SK-N-SH treated with all-trans-retinoic acid at 6 μM for 48 hours (cell line): ENCODE measurements around the gene TESMIN.

Source experiments
- ATAC-seq: fragments of 200-7000 bp; cut with Tn5 transposase; 3 replicates; pipeline ENCODE4 v1.9.1; 2020; ENCODE audit warnings: mild to moderate bottlenecking, moderate library complexity
- ARNTL ChIP-seq: fragments of 450-650 bp; formaldehyde crosslinking; IDR thresholded peaks from 2 replicates; pipeline ENCODE4 v1.5.0; 2020; ENCODE audit warnings: low read depth, mild to moderate bottlenecking, moderate library complexity, borderline replicate concordance
- BACH2 ChIP-seq: fragments of 250-450 bp; sonication (Bioruptor Pico); IDR thresholded peaks from 2 replicates; pipeline ENCODE4 v1.9.0; 2021; ENCODE audit warnings: mild to moderate bottlenecking, borderline replicate concordance
- CREB5 ChIP-seq: fragments of 250-450 bp; sonication (Bioruptor Pico); IDR thresholded peaks from 2 replicates; pipeline ENCODE4 v1.5.1; 2020; ENCODE audit warnings: low read depth, mild to moderate bottlenecking, moderate library complexity
- CSDC2 ChIP-seq: fragments of 250-450 bp; sonication (Bioruptor Pico); IDR thresholded peaks from 2 replicates; pipeline ENCODE4 v1.5.0; 2020; ENCODE audit warnings: mild to moderate bottlenecking, moderate library complexity
- CSRNP3 ChIP-seq: fragments of 250-450 bp; sonication (Bioruptor Pico); IDR thresholded peaks from 2 replicates; pipeline ENCODE4 v1.5.1; 2021; ENCODE audit warnings: mild to moderate bottlenecking, moderate library complexity
- ESRRG ChIP-seq: fragments of 250-450 bp; sonication (Bioruptor Pico); IDR thresholded peaks from 2 replicates; pipeline ENCODE4 v1.6.1; 2021; ENCODE audit warnings: mild to moderate bottlenecking
- GLIS3 ChIP-seq: fragments of 250-450 bp; sonication (Bioruptor Pico); IDR thresholded peaks from 2 replicates; pipeline ENCODE4 v1.5.0; 2020; ENCODE audit warnings: mild to moderate bottlenecking, moderate library complexity
- ISL1 ChIP-seq: fragments of 250-450 bp; sonication (Bioruptor Pico); IDR thresholded peaks from 2 replicates; pipeline ENCODE4 v2.1.2; 2022; ENCODE audit warnings: mild to moderate bottlenecking, moderate library complexity
- OSR1 ChIP-seq: fragments of 250-450 bp; sonication (Bioruptor Pico); IDR thresholded peaks from 2 replicates; pipeline ENCODE4 v1.8.0; 2022; ENCODE audit warnings: moderate library complexity, mild to moderate bottlenecking, inconsistent platforms
- POU6F1 ChIP-seq: fragments of 250-450 bp; sonication (Bioruptor Pico); IDR thresholded peaks from 2 replicates; pipeline ENCODE4 v1.8.0; 2021; ENCODE audit warnings: low read depth, mild to moderate bottlenecking, moderate library complexity, borderline replicate concordance
- PPARA ChIP-seq: fragments of 250-450 bp; sonication (Bioruptor Pico); IDR thresholded peaks from 2 replicates; pipeline ENCODE4 v1.5.0; 2020; ENCODE audit warnings: mild to moderate bottlenecking, borderline replicate concordance
- RARB ChIP-seq: fragments of 250-450 bp; sonication (Bioruptor Pico); IDR thresholded peaks from 2 replicates; pipeline ENCODE4 v1.8.0; 2021; ENCODE audit warnings: mild to moderate bottlenecking, moderate library complexity
- SNAI2 ChIP-seq: fragments of 250-450 bp; sonication (Bioruptor Pico); IDR thresholded peaks from 2 replicates; pipeline ENCODE4 v1.5.0; 2020; ENCODE audit warnings: mild to moderate bottlenecking, moderate library complexity
- TOX ChIP-seq: fragments of 250-450 bp; sonication (Bioruptor Pico); IDR thresholded peaks from 2 replicates; pipeline ENCODE4 v1.8.0; 2021; ENCODE audit warnings: mild to moderate bottlenecking, moderate library complexity, borderline replicate concordance
- TSHZ2 ChIP-seq: fragments of 250-450 bp; sonication (Bioruptor Pico); IDR thresholded peaks from 2 replicates; pipeline ENCODE4 v1.5.0; 2020; ENCODE audit warnings: mild to moderate bottlenecking, moderate library complexity
- ZC3H10 ChIP-seq: fragments of 250-450 bp; sonication (Bioruptor Pico); IDR thresholded peaks from 2 replicates; pipeline ENCODE4 v1.5.1; 2021; ENCODE audit warnings: mild to moderate bottlenecking, moderate library complexity
- ZFP3 ChIP-seq: fragments of 250-450 bp; sonication (Bioruptor Pico); IDR thresholded peaks from 2 replicates; pipeline ENCODE4 v1.5.0; 2020; ENCODE audit warnings: mild to moderate bottlenecking, moderate library complexity
- ZFP30 ChIP-seq: fragments of 450-650 bp; formaldehyde crosslinking; IDR thresholded peaks from 2 replicates; pipeline ENCODE4 v1.5.0; 2022; ENCODE audit warnings: mild to moderate bottlenecking, moderate library complexity
- ZNF70 ChIP-seq: fragments of 450-650 bp; formaldehyde crosslinking; IDR thresholded peaks from 2 replicates; pipeline ENCODE4 v1.5.0; 2020; ENCODE audit warnings: mild to moderate bottlenecking, moderate library complexity
- ZNF8 ChIP-seq: fragments of 450-650 bp; formaldehyde crosslinking; IDR thresholded peaks from 2 replicates; pipeline ENCODE4 v1.5.0; 2020; ENCODE audit warnings: mild to moderate bottlenecking, moderate library complexity

TESMIN gene

GRCh38 chr11:68772936-68773335, 21.6 kb upstream of the TESMIN start:
- no peak for ATAC-seq
- no peak for TF ChIP-seq GLIS3 (CRISPR knock-in tag)
- TF ChIP-seq RARB (CRISPR knock-in tag): no peak
- TF ChIP-seq ZC3H10 (CRISPR knock-in tag): no peak
- TF ChIP-seq ZFP30 (CRISPR knock-in tag): no peak
- no peak for TF ChIP-seq CREB5 (CRISPR knock-in tag)
- TF ChIP-seq ZFP3 (CRISPR knock-in tag): no peak
- no peak for TF ChIP-seq ESRRG (CRISPR knock-in tag)
- no peak for TF ChIP-seq BACH2
- no peak for TF ChIP-seq CSDC2
- TF ChIP-seq PPARA (CRISPR knock-in tag): no peak
- TF ChIP-seq ISL1 (CRISPR knock-in tag): no peak
- no peak for TF ChIP-seq CSRNP3 (CRISPR knock-in tag)
- no peak for TF ChIP-seq ARNTL (CRISPR knock-in tag)
- no peak for TF ChIP-seq POU6F1 (CRISPR knock-in tag)

GRCh38 chr11:68770781-68771180, 19.5 kb upstream of the TESMIN start:
- TF ChIP-seq OSR1 (CRISPR knock-in tag): no peak
- no peak for TF ChIP-seq ARNTL (CRISPR knock-in tag)
- no peak for TF ChIP-seq PPARA (CRISPR knock-in tag)
- TF ChIP-seq ZNF70 (CRISPR knock-in tag): no peak
- no peak for TF ChIP-seq CSRNP3 (CRISPR knock-in tag)
- no peak for TF ChIP-seq TOX (CRISPR knock-in tag)
- no peak for TF ChIP-seq TSHZ2
- no peak for TF ChIP-seq ZNF8 (CRISPR knock-in tag)
- TF ChIP-seq, all 23 proteins: peak for 0
- ATAC-seq: no peak

GRCh38 chr11:68767672-68768071, 16.4 kb upstream of the TESMIN start:
- no peak for ATAC-seq
- TF ChIP-seq PPARA (CRISPR knock-in tag) (no peak), SNAI2 (CRISPR knock-in tag) (no peak), CREB5 (CRISPR knock-in tag) (no peak), RARB (CRISPR knock-in tag) (no peak), GLIS3 (CRISPR knock-in tag) (no peak), ZFP3 (CRISPR knock-in tag) (no peak), ISL1 (CRISPR knock-in tag) (no peak), ESRRG (CRISPR knock-in tag) (no peak), ZNF8 (CRISPR knock-in tag) (no peak), ZC3H10 (CRISPR knock-in tag) (no peak), TOX (CRISPR knock-in tag) (no peak), POU6F1 (CRISPR knock-in tag) (no peak), ZNF70 (CRISPR knock-in tag) (no peak), OSR1 (CRISPR knock-in tag) (no peak), CSDC2 (no peak), ARNTL (CRISPR knock-in tag) (no peak), TSHZ2 (no peak)
